Placental pericyte (primary cell): Measurements from ENCODE around the gene ATP1B3. TPM values are rescaled to one million over a fixed set of nuclear protein-coding genes. Genes with fewer than 3 reads are reported as not detected.

Experiments used
- small RNA-seq: library from RNA; depleted of rRNA; stranded (forward); fragments of <200 nt; gene quantifications from one replicate; pipeline ENCODE3, GENCODE V24; 2012; ENCODE audit warnings: low replicate concordance
- total RNA-seq: library from RNA; depleted of rRNA; stranded (reverse); fragments of >200 nt; gene quantifications from 2 replicates; pipeline ENCODE4 v1.2.3, GENCODE V29; 2012

Gene ATP1B3
- total RNA-seq, result 78.5 and 82.3 TPM in 2 replicates

DNA sequence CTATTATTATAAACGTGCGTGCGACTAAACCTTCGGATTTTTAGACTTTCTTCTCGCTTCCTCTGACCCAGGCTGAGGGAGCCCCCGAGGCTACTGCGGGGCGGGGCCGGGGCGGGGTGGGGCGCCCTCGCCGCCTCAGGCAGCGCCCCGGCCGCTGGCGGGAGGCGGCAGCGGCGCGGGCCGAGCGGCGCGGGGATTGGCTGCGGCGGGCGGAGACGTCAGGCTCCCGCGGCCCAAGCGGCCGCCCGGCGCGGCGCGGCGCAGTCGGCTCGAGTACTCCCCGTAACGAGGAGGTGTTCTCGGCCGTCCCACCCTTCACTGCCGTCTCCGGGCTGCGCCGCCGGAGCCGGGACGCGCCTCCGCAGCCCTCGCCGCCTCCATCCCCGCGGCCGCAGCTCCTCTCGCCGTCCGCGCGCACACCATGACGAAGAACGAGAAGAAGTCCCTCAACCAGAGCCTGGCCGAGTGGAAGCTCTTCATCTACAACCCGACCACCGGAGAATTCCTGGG is at the start of gene ATP1B3:
Gene ATP1B3, plus strand, starts transcription at position 263 of the 510 bp plus-strand sequence. Its CDS starts 159 bp downstream, at position 422.

Small RNAs within 50 kb of the gene (small RNA-seq; reads per million reads assigned to genes)
- gene HMGN2P25 (not detected), gene RNU6-509P (0.29 reads per million)

Other genes starting within 250 kb of the ATP1B3 start
- gene RNF7, start 138.3 kb upstream of the ATP1B3 start, total RNA-seq, result 55.3 and 67.4 TPM in 2 replicates
- gene GRK7, start 113.2 kb upstream of the ATP1B3 start, total RNA-seq, result not detected in 2 replicates